ENCODE data around the gene SOX2.
A peak's percentile ranks its signal among the peaks of the same experiment; 100 is the strongest.

Gene SOX2

GRCh38 chr3:181711325-181712135 is at the start of gene SOX2:
Gene SOX2, plus strand, starts transcription at chr3:181711925. Its CDS starts 436 bp downstream, at chr3:181712361.
- DNase-seq (ENCODE audit: low read depth in 2 of 2), result no peak

- DNase-seq (ENCODE audit: low read depth in 2 of 2), result no peak
These were observed 28.2 kb upstream of the SOX2 start for GRCh38 chr3:181683563-181683962.

GRCh38 chr3:181687190-181687589 is 24.5 kb upstream of the SOX2 start:
- no peak for DNase-seq (ENCODE audit: low read depth in 2 of 2)

- DNase-seq (ENCODE audit: low read depth in 2 of 2), result no peak
These were observed 24.0 kb upstream of the SOX2 start for GRCh38 chr3:181687731-181688130.

- DNase-seq (ENCODE audit: low read depth in 2 of 2), result no peak
These were observed 22.2 kb upstream of the SOX2 start for GRCh38 chr3:181689546-181689945.

GRCh38 chr3:181690769-181691168 is 21.0 kb upstream of the SOX2 start:
- no peak for DNase-seq (ENCODE audit: low read depth in 2 of 2)

- no peak for DNase-seq (ENCODE audit: low read depth in 2 of 2)
These were observed 19.8 kb upstream of the SOX2 start for GRCh38 chr3:181691901-181692300.

- no peak for DNase-seq (ENCODE audit: low read depth in 2 of 2)
These were observed 19.2 kb upstream of the SOX2 start for GRCh38 chr3:181692311-181693145.

GRCh38 chr3:181693280-181693679 is 18.4 kb upstream of the SOX2 start:
- no peak for DNase-seq (ENCODE audit: low read depth in 2 of 2)

- DNase-seq (ENCODE audit: low read depth in 2 of 2), result no peak
These were observed 16.7 kb upstream of the SOX2 start for GRCh38 chr3:181694805-181695660.

GRCh38 chr3:181695661-181696491 is 15.8 kb upstream of the SOX2 start:
- DNase-seq (ENCODE audit: low read depth in 2 of 2), result no peak

GRCh38 chr3:181696626-181697230 is 15.0 kb upstream of the SOX2 start:
- DNase-seq (ENCODE audit: low read depth in 2 of 2), result no peak

GRCh38 chr3:181698263-181698954 is 13.3 kb upstream of the SOX2 start:
- DNase-seq (ENCODE audit: low read depth in 2 of 2), result no peak

- no peak for DNase-seq (ENCODE audit: low read depth in 2 of 2)
These were observed 12.4 kb upstream of the SOX2 start for GRCh38 chr3:181699171-181699903.

- DNase-seq (ENCODE audit: low read depth in 2 of 2), result peak; percentile 23 to 40
These were observed 11.3 kb upstream of the SOX2 start for GRCh38 chr3:181700168-181701087.

- no peak for DNase-seq (ENCODE audit: low read depth in 2 of 2)
These were observed 10.6 kb upstream of the SOX2 start for GRCh38 chr3:181701096-181701495.

GRCh38 chr3:181703601-181704420 is 7.9 kb upstream of the SOX2 start:
- no peak for DNase-seq (ENCODE audit: low read depth in 2 of 2)

Data from stimulated activated CD4-positive, alpha-beta T cell treated with anti-CD3 and anti-CD28 coated beads, Interleukin-4, amount 100 ng/mL, for 48 hours (primary cell).